Transverse colon (tissue), 4 donors: ENCODE results near the gene POMGNT2. TPM values are rescaled to one million over a fixed set of nuclear protein-coding genes. Genes with fewer than 3 reads are reported as not detected.

Experiments used
- DNase-seq: peaks from one replicate; pipeline ENCODE4 v3.0.0-alpha.2; 2019
- H3K27ac ChIP-seq, 4 donors: fragments of 200-600 bp; sonication (generic); 2 replicates each; pipeline ENCODE4 v1.5.1; 2016 to 2018; ENCODE audit warnings: inconsistent platforms in 4 of 4
- H3K27me3 ChIP-seq: fragments of 200-600 bp; sonication (generic); 2 replicates; pipeline ENCODE4 v1.5.1; 2017; ENCODE audit warnings: inconsistent platforms
- H3K36me3 ChIP-seq, 4 donors: fragments of 200-600 bp; sonication (generic); 2 replicates each; pipeline ENCODE4 v1.5.1; 2017 to 2019; ENCODE audit warnings: inconsistent platforms in 4 of 4
- H3K4me1 ChIP-seq, 4 donors: fragments of 200-600 bp; sonication (generic); 2 replicates each; pipeline ENCODE4 v1.5.1; 2017 to 2020; ENCODE audit warnings: inconsistent platforms in 4 of 4
- H3K4me3 ChIP-seq, 4 donors: fragments of 200-600 bp; sonication (generic); 1 replicate in 1 of 4; 2 replicates in 3 of 4; pipeline versions ENCODE4 v1.5.1 to v1.6.1; 2017 to 2019; ENCODE audit warnings: inconsistent platforms in 4 of 4
- H3K9me3 ChIP-seq, 2 donors: fragments of 200-600 bp; sonication (generic); 2 replicates each; pipeline ENCODE4 v1.5.1; 2017 to 2019; ENCODE audit warnings: inconsistent platforms in 2 of 2
- CTCF ChIP-seq, 5 experiments: fragments of 200-600 bp in 3 of 5; fragments of 450-650 bp in 2 of 5; sonication (generic) in 3 of 5; IDR thresholded peaks; 1 replicate in 2 of 5; 2 replicates in 3 of 5; pipeline ENCODE4 v1.5.1; 2016 to 2017; ENCODE audit warnings: antibody characterized with exemption in 5 of 5, inconsistent platforms in 3 of 5, mild to moderate bottlenecking in 2 of 5, moderate library complexity in 1 of 5
- EP300 ChIP-seq: sonication (generic); formaldehyde crosslinking; IDR thresholded peaks from one replicate; pipeline ENCODE4 v1.6.1; 2017; ENCODE audit warnings: antibody characterized with exemption, low read depth
- POLR2A ChIP-seq: fragments of 450-650 bp; IDR thresholded peaks from one replicate; pipeline ENCODE4 v1.6.1; 2016; ENCODE audit warnings: antibody characterized with exemption, mild to moderate bottlenecking, moderate library complexity
- POLR2AphosphoS5 ChIP-seq, 3 donors: sonication (generic); formaldehyde crosslinking; IDR thresholded peaks; one replicate each; pipeline ENCODE4 v1.6.1; 2016; ENCODE audit warnings: antibody characterized with exemption in 3 of 3
- WGBS, 2 donors: methylation state at CpG; one replicate each; pipeline ENCODE4 v1.1.5; 2018; ENCODE audit warnings: low coverage in 1 of 2; 5-methylcytosine and 5-hydroxymethylcytosine counted together
- in situ Hi-C, 4 donors: fragments of 200-750 bp; cut with MboI; loops; one replicate each; pipeline versions ENCODE4 v1.15.0 to v1.15.1; 2017; ENCODE audit warnings: low sequenced_read_pairs in 3 of 4, low pct_ligation_motif_present in 1 of 4, low pct_unique_long_range_greater_than_20kb in 1 of 4
- intact Hi-C: fragments of 100-400 bp; cut with DNase I; formaldehyde crosslinking; loops from one replicate; pipeline ENCODE4 v1.15.1; 2023; ENCODE audit warnings: low total_unique reads
- total RNA-seq, 4 donors: library from RNA; depleted of rRNA; stranded (reverse); fragments of >200 nt; gene quantifications; one replicate each; pipeline ENCODE4 v1.1.0, GENCODE V29; 2016

Gene POMGNT2
- total RNA-seq, 4 donors from 2014 or later = 3.2 to 7.8 (median 5.9) TPM

GRCh38 chr3:43098761-43099160 is 7.1 kb downstream of the POMGNT2 start:
- no peaks in the 10 kb centered on the region for H3K9me3 ChIP-seq
- H3K36me3 ChIP-seq = no peaks in the 10 kb centered on the region
- 95 to 100% methylated on average over 3 to 8 of the region's 8 CpGs for WGBS, 2 donors
- no peaks in the 10 kb centered on the region for H3K27me3 ChIP-seq
- H3K27ac ChIP-seq = no peak overlapping the region
- intact Hi-C loops = no loop called here
- no peak for DNase-seq
- TF ChIP-seq POLR2A (no peak), CTCF (IDR thresholded peaks at IDR 0.05) (no peak), POLR2AphosphoS5 (IDR thresholded peaks at IDR 0.05) (no peak), EP300 (no peak)
- no peak overlapping the region for H3K4me3 ChIP-seq
- in situ Hi-C loops = no loop called here
- H3K4me1 ChIP-seq = peaks cover 0 to 4% (median 0%) of the 10 kb centered on the region in 4 donors

GRCh38 chr3:43097400-43098080 is 8.3 kb downstream of the POMGNT2 start:
- DNase-seq = no peak
- Histone ChIP-seq H3K4me1 (peaks cover 0 to 4% (median 0%) of the 10 kb centered on the region in 4 donors), H3K27ac (no peak overlapping the region), H3K9me3 (no peaks in the 10 kb centered on the region), H3K27me3 (no peaks in the 10 kb centered on the region), H3K4me3 (no peak overlapping the region), H3K36me3 (no peaks in the 10 kb centered on the region)
- 77 to 80% methylated on average over 2 to 5 of the region's 5 CpGs for WGBS, 2 donors
- intact Hi-C loops = no loop called here
- in situ Hi-C loops = no loop called here
- TF ChIP-seq CTCF (IDR thresholded peaks at IDR 0.05) = no peak
- no peak for TF ChIP-seq POLR2AphosphoS5 (IDR thresholded peaks at IDR 0.05)
- no peak for TF ChIP-seq POLR2A

- Histone ChIP-seq H3K27me3 (no peaks in the 10 kb centered on the region), H3K36me3 (no peaks in the 10 kb centered on the region), H3K4me1 (peaks cover 0 to 4% (median 0%) of the 10 kb centered on the region in 4 donors), H3K27ac (no peak overlapping the region), H3K9me3 (no peaks in the 10 kb centered on the region), H3K4me3 (no peak overlapping the region)
- in situ Hi-C loops = no loop called here
- intact Hi-C loops = no loop called here
- TF ChIP-seq EP300 = no peak
- no peak for TF ChIP-seq POLR2AphosphoS5 (IDR thresholded peaks at IDR 0.05)
- TF ChIP-seq POLR2A = no peak
- TF ChIP-seq CTCF (IDR thresholded peaks at IDR 0.05) = no peak
- DNase-seq = no peak
- 75 to 79% methylated on average over 1 to 3 of the region's 3 CpGs for WGBS, 2 donors
Observed at GRCh38 chr3:43096761-43097160, 9.1 kb downstream of the POMGNT2 start.

- Histone ChIP-seq H3K4me3 (no peak overlapping the region), H3K27me3 (no peaks in the 10 kb centered on the region), H3K9me3 (no peaks in the 10 kb centered on the region), H3K27ac (no peak overlapping the region), H3K4me1 (peaks cover 0 to 4% (median 0%) of the 10 kb centered on the region in 4 donors), H3K36me3 (no peaks in the 10 kb centered on the region)
- DNase-seq = no peak
- TF ChIP-seq EP300 (no peak), POLR2A (no peak), CTCF (IDR thresholded peaks at IDR 0.05) (no peak), POLR2AphosphoS5 (IDR thresholded peaks at IDR 0.05) (no peak)
- in situ Hi-C loops (no loop called here), intact Hi-C loops (no loop called here)
- WGBS, 2 donors = 89% methylated on average over 5 of the region's 5 CpGs; no CpG with 5 or more reads in 1 of the 2 donors
Observed at GRCh38 chr3:43095370-43095769, 10.5 kb downstream of the POMGNT2 start.
